ENCODE measurements around the gene NAP1L1.

The NAP1L1 gene

DNA sequence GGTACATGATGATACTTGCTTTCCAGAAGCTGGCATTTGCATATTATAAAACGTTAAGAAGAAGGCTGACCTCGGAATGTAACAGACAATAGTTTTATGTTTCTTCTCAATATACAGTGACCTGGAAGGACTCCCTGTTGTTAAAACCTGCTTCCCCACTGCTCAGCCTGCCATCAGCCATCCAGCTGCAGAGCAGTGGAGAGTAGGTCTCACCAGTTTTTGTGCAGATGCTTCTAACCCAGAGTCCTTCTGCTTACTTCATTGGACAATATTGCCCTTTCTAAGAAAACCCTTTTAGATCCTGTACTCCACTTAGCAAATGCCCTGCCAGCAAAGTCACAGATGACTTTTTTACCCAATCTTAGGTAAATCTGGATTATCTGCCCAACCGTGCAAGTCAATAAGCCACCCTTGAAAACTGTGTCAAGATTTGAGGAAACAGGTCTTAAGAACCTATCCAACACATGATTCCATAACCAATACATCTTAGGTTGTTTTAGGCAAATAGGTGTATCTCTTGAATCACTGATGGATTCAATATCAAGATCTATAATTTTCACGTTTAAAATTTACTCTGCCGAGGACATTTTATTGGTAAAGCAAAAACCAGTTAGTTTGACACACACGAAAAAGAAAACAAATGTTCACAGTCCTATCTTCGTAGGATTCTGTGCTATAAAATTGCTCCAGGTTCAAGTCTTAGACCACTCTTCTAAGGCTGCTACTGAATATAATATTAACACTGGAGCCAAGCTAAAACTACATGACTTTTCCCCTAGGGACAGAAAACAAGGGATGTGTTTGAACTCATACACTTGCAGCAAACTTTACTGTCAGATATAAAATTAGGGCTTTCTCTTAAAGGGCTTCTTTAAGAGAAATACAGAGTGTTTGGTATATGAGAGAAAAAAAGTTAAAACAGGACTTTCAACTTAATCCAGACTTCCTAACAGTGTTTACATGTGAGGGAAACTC lies 58.6 kb downstream of the NAP1L1 start:
- H3K4me3 Mint-ChIP-seq = no peak overlapping the region
- no peaks in the 10 kb centered on the region for H3K9me3 Mint-ChIP-seq
- H3K36me3 Mint-ChIP-seq = peaks cover 0 to 4% of the 10 kb centered on the region in 2 donors
- H3K27ac Mint-ChIP-seq = no peak overlapping the region
- ATAC-seq (replicated peaks) = no peak
- peaks cover 13 to 22% of the 10 kb centered on the region in 2 donors for H3K27me3 Mint-ChIP-seq
- H3K4me1 Mint-ChIP-seq = peaks cover 13 to 17% of the 10 kb centered on the region in 2 donors
- no peak for DNase-seq

GRCh38 chr12:76024942-76025600 lies 59.4 kb downstream of the NAP1L1 start:
- Mint-ChIP-seq H3K27me3 (peaks cover 9 to 15% of the 10 kb centered on the region in 2 donors), H3K9me3 (no peaks in the 10 kb centered on the region), H3K27ac (no peak overlapping the region), H3K36me3 (no peaks in the 10 kb centered on the region), H3K4me3 (no peak overlapping the region), H3K4me1 (peaks cover 13 to 17% of the 10 kb centered on the region in 2 donors)
- DNase-seq (no peak), ATAC-seq (replicated peaks) (peak; percentile 49 to 56)

DNA sequence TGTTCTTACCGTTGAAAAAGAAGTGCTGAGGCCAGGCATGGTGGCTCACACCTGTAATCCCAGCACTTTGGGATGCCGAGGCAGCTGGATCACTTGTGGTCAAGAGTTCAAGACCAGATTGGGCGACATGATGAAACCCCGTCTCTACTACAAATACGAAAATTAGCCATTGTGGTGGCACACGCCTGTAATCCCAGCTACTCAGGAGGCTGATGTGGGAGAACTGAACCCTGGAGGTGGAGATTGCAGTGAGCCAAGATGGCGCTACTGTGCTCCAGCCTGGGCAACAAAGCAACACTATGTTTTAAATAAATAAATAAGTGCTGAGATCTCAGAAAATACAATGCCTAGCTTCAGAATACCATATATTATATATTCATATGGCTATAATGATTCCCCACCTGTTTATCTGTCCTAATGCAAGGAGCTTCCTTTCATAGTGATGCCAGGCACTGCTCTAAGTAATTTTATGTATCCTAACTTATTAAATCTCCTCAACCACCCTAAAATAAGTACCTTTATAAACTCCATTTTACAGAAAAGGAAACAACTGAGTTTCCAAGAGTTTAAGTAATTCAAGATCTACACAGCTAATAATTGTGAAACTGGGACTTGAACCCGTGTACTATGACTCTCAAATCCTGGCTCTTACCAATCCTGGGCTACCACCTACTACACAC lies 60.2 kb downstream of the NAP1L1 start:
- Mint-ChIP-seq H3K9me3 (no peaks in the 10 kb centered on the region), H3K4me3 (no peak overlapping the region), H3K4me1 (peaks cover 14 to 16% of the 10 kb centered on the region in 2 donors), H3K27ac (no peak overlapping the region), H3K27me3 (peaks cover 5 to 11% of the 10 kb centered on the region in 2 donors), H3K36me3 (no peaks in the 10 kb centered on the region)
- ATAC-seq (replicated peaks) (no peak), DNase-seq (no peak)

- Mint-ChIP-seq H3K27me3 (peaks cover 11% of the 10 kb centered on the region in 2 donors), H3K36me3 (no peaks in the 10 kb centered on the region), H3K4me1 (peaks cover 14 to 16% of the 10 kb centered on the region in 2 donors), H3K4me3 (no peak overlapping the region), H3K27ac (no peak overlapping the region), H3K9me3 (no peaks in the 10 kb centered on the region)
- DNase-seq = no peak
- ATAC-seq (replicated peaks) = no peak
Measured at GRCh38 chr12:76023069-76023690, 61.3 kb downstream of the NAP1L1 start.

- no peak overlapping the region for H3K4me3 Mint-ChIP-seq
- DNase-seq (no peak), ATAC-seq (replicated peaks) (no peak)
- no peaks in the 10 kb centered on the region for H3K36me3 Mint-ChIP-seq
- no peak overlapping the region for H3K27ac Mint-ChIP-seq
- H3K4me1 Mint-ChIP-seq = peaks cover 15 to 16% of the 10 kb centered on the region in 2 donors
- H3K27me3 Mint-ChIP-seq = peaks cover 10 to 14% of the 10 kb centered on the region in 2 donors
- no peaks in the 10 kb centered on the region for H3K9me3 Mint-ChIP-seq
Measured at GRCh38 chr12:76022506-76022905, 62.0 kb downstream of the NAP1L1 start.

DNA sequence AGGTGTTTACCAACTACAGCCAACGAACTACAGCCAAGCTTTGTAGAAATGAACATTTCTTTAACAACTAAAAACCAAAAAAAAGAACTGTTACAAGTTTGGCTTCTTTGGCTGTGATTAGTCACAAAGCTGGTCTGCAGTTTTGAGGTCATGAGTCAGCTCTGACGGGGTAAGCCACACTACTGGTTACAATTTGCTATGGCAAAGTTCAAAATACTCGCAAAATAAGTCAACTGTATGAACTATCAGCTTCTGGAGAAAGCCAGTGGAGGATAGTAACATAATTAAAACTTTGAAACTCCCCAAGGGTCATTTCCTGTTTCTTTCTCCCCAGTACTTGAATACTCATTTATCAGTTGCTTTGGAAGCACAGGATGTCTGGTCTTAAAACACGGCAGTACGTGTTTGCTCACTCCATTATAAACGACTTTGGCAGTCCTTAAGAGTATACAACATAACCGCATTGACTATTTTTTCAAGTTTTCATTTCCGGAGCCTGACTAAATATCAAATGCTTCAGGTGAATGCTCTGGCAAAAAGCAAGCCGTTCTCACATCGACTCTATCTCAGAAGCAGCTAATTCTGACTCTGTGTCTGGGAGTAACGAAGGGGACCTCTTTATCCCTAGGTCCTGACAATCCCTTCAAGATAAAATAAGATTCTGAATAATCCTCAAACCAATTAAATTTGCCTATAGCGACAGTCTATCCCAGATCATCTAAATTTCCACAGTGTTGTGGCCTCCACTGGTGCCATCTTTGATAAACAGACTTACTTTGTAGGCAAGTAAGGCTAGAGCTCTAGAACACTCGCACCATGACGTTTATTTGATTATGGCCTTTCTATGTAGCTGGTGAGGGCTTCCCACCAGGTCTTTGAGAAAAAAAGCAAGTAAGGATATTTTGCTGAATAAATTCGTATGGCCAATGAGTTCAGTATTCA lies 63.5 kb downstream of the NAP1L1 start:
- DNase-seq (peak; percentile 55), ATAC-seq (replicated peaks) (peak; percentile 89 to 91)
- H3K27me3 Mint-ChIP-seq = peaks cover 6 to 18% of the 10 kb centered on the region in 2 donors
- peak overlapping the region; percentile 94 for H3K27ac Mint-ChIP-seq
- peaks cover 15 to 16% of the 10 kb centered on the region in 2 donors for H3K4me1 Mint-ChIP-seq
- H3K36me3 Mint-ChIP-seq = no peaks in the 10 kb centered on the region
- peak overlapping the region; percentile 21 to 62 for H3K4me3 Mint-ChIP-seq
- no peaks in the 10 kb centered on the region for H3K9me3 Mint-ChIP-seq

DNA sequence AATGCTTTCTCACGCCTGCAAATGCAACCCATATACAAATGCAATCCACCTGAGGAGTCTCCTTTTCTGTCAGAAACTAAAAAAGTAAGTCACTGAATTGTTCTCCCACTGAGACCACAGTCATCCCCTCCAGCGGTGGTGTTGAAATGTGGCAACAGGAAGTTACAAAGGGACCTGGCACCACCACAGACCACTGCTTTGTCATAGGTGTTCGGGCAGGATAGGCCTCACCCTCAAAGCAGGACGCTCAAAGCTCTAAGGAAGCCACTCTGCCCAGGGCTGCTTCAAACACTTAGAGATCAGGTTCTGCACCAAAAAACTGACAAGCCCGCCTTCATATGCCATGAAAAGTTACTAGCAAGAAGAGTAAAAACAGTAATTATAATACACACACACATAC lies 64.2 kb downstream of the NAP1L1 start:
- H3K4me1 Mint-ChIP-seq = peaks cover 15 to 16% of the 10 kb centered on the region in 2 donors
- ATAC-seq (replicated peaks) = peak; percentile 80
- H3K9me3 Mint-ChIP-seq = no peaks in the 10 kb centered on the region
- H3K4me3 Mint-ChIP-seq = peak overlapping the region; percentile 11 to 62
- peaks cover 10 to 18% of the 10 kb centered on the region in 2 donors for H3K27me3 Mint-ChIP-seq
- H3K36me3 Mint-ChIP-seq = no peaks in the 10 kb centered on the region
- peak; percentile 41 for DNase-seq
- peak overlapping the region; percentile 94 for H3K27ac Mint-ChIP-seq

DNA sequence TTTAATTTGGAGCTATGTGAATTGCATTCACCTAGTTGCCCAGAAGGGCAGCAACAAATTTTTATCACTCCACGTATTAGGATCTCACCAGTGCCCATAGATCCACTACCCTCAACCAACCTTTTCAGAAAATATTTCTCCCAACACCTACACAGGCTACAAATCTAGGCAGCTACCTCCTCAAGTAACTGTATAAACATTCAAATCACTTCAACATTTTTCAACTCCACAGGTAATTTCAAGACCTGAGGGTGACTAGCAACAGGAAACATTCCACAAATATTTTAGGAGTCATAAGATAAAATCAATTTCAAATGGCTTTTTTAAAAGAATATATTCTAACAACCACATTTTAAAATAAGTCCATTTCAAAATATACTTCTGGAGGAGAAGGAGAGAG lies 65.8 kb downstream of the NAP1L1 start:
- peaks cover 20 to 23% of the 10 kb centered on the region in 2 donors for H3K27me3 Mint-ChIP-seq
- H3K4me3 Mint-ChIP-seq = no peak overlapping the region
- no peaks in the 10 kb centered on the region for H3K9me3 Mint-ChIP-seq
- H3K27ac Mint-ChIP-seq = no peak overlapping the region
- ATAC-seq (replicated peaks) (no peak), DNase-seq (no peak)
- H3K36me3 Mint-ChIP-seq = no peaks in the 10 kb centered on the region
- H3K4me1 Mint-ChIP-seq = peaks cover 15 to 16% of the 10 kb centered on the region in 2 donors

DNA sequence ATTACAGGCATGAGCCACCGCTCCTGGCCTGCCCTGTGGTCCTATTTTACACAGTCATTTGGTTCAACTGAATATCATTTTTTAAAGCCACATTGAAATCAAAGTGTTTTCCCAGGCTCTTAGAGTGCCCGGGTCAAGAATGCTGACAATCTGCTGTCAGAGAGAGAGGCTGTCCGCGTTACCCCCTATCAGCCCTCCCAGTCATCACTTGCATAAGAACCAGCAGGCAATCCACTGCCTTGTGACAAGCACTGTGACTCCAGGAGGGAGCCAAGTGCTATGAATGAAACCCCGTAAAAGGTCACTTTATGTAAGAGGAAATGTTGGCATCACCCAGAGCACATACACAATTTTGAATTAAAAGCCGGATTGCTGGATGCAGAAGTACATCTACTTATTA lies 66.4 kb downstream of the NAP1L1 start:
- Mint-ChIP-seq H3K4me3 (no peak overlapping the region), H3K27ac (no peak overlapping the region), H3K4me1 (peaks cover 15 to 16% of the 10 kb centered on the region in 2 donors), H3K27me3 (peaks cover 20 to 24% of the 10 kb centered on the region in 2 donors), H3K36me3 (no peaks in the 10 kb centered on the region), H3K9me3 (no peaks in the 10 kb centered on the region)
- no peak for ATAC-seq (replicated peaks)
- DNase-seq = no peak

- DNase-seq (no peak), ATAC-seq (replicated peaks) (no peak)
- Mint-ChIP-seq H3K36me3 (no peaks in the 10 kb centered on the region), H3K4me1 (peaks cover 0 to 1% of the 10 kb centered on the region in 2 donors), H3K9me3 (no peaks in the 10 kb centered on the region), H3K4me3 (no peak overlapping the region), H3K27me3 (peaks cover 29 to 33% of the 10 kb centered on the region in 2 donors), H3K27ac (no peak overlapping the region)
Measured at GRCh38 chr12:76014007-76014406, 70.5 kb downstream of the NAP1L1 start.

DNA sequence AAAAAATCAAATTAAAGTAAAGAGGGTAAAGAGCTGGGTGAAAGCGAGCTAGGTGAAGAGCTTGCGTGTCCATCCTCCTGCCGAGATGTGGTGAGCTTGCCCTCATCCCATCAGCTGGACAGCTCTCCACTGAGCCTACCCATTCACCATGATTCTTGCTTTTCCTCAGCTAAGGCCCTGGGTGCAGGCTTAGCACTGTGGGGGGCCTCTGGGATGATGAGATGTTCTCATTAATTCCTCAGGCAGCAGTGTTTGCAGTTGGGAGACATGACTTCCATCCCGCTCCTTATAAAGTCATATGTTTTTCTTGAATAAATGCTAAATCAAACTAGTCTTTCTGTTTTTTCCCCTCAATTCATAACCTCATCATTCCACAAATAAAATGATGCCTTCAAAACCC lies 70.9 kb downstream of the NAP1L1 start:
- no peaks in the 10 kb centered on the region for H3K9me3 Mint-ChIP-seq

DNA sequence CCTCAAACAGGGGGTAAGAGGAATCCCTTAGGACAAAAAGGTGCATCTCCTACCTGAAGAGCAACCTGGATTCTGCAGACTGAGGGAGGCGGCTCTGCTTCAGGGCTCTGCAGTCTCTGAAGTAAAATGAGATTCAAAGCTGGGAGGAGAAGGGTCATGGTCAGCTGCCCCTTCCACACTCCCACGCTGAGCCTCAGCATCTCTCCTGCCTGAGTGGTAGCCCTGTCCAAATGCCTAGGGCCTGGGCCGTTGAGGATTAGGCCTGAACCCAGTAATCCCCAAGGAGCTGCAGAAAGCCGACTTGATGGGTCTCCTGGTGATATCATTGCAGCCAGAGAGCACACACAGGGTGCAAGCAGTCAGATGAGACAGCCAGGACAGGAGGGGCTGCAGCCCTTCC lies 71.8 kb downstream of the NAP1L1 start:
- Mint-ChIP-seq H3K9me3 (no peaks in the 10 kb centered on the region), H3K27me3 (peaks cover 26 to 34% of the 10 kb centered on the region in 2 donors), H3K4me1 (no peaks in the 10 kb centered on the region), H3K27ac (no peak overlapping the region), H3K4me3 (no peak overlapping the region), H3K36me3 (no peaks in the 10 kb centered on the region)
- DNase-seq (no peak), ATAC-seq (replicated peaks) (no peak)

More for the DNA sequence above, 70.9 kb downstream of the NAP1L1 start:
- Mint-ChIP-seq H3K27me3 (peaks cover 30 to 31% of the 10 kb centered on the region in 2 donors), H3K4me3 (no peak overlapping the region), H3K4me1 (peaks cover 0 to 1% of the 10 kb centered on the region in 2 donors), H3K36me3 (no peaks in the 10 kb centered on the region), H3K27ac (no peak overlapping the region)
- ATAC-seq (replicated peaks) = no peak
- DNase-seq = no peak

Measured in stimulated activated naive B cell treated with anti-CD40 and anti-IgM and Interleukin-4, amounts not matched to agents 10 μg/mL and 1 μg/mL and 100 μg/mL, for 72 hours (primary cell).